HG03354 (cell line): ENCODE measurements around the gene CCDC51.

Experiments used
- ATAC-seq: cut with Tn5 transposase; IDR thresholded peaks from one replicate; pipeline ENCODE4 v1.9.1; 2021; ENCODE audit warnings: mild to moderate bottlenecking; ENCODE audit not compliant: unreplicated experiment, poor library complexity, severe bottlenecking

The CCDC51 gene

GRCh38 chr3:48397767-48398681 is 41.9 kb downstream of the CCDC51 start:
- no peak for ATAC-seq

GRCh38 chr3:48395714-48396113 is 44.2 kb downstream of the CCDC51 start:
- ATAC-seq, result no peak

- no peak for ATAC-seq
Measured at GRCh38 chr3:48394391-48394790, 45.5 kb downstream of the CCDC51 start.

GRCh38 chr3:48388966-48389365 is 51.0 kb downstream of the CCDC51 start:
- ATAC-seq, result no peak

- ATAC-seq, result no peak
Measured at GRCh38 chr3:48387634-48388033, 52.3 kb downstream of the CCDC51 start.
